PC-3 (cell line): ENCODE results near the gene MKNK1.

ENCODE experiments used
- CTCF ChIP-seq: fragments of 300-600 bp; sonication (generic); conservative IDR thresholded peaks from 2 replicates; pipeline ENCODE4 v1.5.1; 2017; ENCODE audit warnings: antibody characterized with exemption, low read depth, mild to moderate bottlenecking, low read length
- EZH2 ChIP-seq: fragments of 300-600 bp; sonication (generic); IDR thresholded peaks from one replicate; pipeline ENCODE4 v1.6.1; 2017; ENCODE audit warnings: antibody characterized with exemption, mild to moderate bottlenecking, low read length; ENCODE audit not compliant: unreplicated experiment
- EZH2phosphoT487 ChIP-seq: fragments of 300-600 bp; sonication (generic); IDR thresholded peaks from 2 replicates; pipeline ENCODE4 v1.6.1; 2018; ENCODE audit warnings: mild to moderate bottlenecking, antibody characterized with exemption, low read length, borderline replicate concordance

- TF ChIP-seq EZH2phosphoT487: no peak
- no peak for TF ChIP-seq CTCF
- no peak for TF ChIP-seq EZH2
Measured at GRCh38 chr1:46615088-46615487, 11.0 kb upstream of the MKNK1 start.
